GM18517 (cell line): ENCODE measurements around the gene VOPP1.
"Not testable (repeated sequence)": the region's sequence is repeated elsewhere in the genome, so short reads cannot be mapped to it uniquely, and the experiment has no call there.

Source experiments
- ATAC-seq: cut with Tn5 transposase; IDR thresholded peaks from one replicate; pipeline ENCODE4 v1.9.1; 2021; ENCODE audit warnings: mild to moderate bottlenecking, moderate library complexity; ENCODE audit not compliant: unreplicated experiment

The VOPP1 gene

DNA sequence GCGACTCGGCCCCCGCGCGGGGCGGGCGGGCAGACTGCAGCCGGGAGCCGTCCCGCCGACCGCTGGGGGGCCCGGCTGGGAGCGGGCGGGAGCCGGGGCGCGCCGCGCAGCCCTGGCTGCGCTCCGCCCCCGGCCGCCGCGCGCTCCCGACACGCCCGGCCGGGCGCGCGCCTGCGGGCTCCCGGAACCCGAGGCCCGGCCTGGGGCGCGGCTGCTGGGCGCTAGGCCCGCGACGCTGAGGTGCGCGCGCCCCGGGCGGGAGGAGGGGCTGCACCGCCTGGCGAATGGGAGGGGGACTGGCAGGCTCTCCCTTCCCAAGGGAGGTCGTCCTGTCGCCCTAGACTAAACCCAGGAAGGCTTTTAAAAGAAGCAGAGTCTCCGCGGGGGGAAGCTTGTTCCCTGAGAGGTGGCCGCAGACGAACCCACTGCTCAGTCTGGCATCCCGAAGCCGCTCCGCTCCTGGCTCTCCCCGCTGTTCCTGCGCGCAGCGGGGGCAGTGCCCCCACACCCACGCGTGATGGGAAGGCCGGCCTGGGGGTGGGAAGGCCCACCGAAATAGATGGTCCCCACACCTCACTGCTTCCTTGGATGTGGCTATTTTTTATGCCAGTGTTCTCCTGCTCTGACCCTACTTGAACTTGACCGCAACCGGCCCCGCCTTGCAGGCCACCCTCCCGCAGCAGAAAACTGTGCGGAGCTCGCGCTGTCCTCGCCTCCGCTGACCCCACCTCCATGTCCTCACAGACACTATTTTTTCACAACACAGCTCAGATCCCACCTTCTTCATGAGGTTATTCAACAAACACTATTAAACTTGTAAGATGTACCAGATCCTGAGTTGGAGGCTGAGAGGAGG is at the start of gene VOPP1:
VOPP1 (minus strand) TSS at position 125 of the 856 bp plus-strand sequence. CDS start 178 bp downstream, outside the sequence.
- ATAC-seq, result peak; percentile 23

- ATAC-seq, result no peak
Observed at GRCh38 chr7:55618913-55619312, 46.6 kb upstream of the VOPP1 start.

DNA sequence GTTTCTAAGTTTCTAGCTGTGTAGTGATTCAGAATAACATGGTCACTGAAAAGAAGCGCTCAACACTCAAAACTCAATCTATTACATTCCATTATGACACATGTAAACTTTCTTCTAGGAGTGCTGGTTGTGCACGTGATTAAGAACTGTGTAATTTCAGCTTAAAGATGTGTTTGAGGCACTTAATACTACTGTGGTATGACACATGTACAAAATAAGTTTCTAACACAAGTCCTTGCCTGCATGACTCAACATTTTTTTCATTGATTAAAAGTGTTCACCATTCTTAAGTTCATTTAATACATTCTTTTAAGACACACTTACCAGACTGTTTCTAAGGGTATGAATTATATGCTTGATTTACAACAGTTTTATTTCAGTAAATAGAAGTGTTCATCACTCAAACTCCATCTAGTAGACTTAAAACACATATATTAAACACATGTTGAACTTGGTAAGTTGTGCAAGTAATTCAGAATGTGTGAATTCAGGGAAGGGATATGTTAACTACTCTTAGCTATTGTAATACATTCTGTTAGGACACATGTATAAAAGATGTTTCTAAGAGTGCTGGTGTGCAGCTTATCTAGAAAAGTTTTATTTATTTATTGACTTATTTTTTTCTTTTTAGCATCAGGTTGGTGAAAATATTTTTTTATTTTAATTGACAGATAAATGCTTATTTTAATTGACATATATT is 42.2 kb upstream of the VOPP1 start:
- ATAC-seq, result not testable (repeated sequence)

DNA sequence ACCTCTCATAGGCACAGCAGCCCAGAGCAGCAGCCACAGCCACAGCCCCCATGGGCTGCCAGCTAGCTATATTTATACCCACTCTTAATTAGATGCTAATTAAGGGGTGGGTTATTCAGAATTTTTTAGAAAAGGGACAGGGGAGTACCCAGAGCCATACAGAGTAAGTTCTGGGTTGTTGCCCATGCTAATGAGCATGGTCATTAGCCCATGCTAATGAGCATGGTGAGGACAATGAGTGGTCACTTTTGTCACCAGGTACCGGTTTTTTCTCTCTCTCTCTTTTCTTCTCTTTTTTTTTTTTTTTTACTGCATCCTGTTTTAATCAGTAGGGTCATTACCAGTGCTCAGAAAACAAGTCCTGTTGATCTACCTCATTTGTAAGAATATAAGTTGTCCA is 37.4 kb upstream of the VOPP1 start:
- ATAC-seq, result not testable (repeated sequence)

- not testable (repeated sequence) for ATAC-seq
Observed at GRCh38 chr7:55605661-55606060, 33.4 kb upstream of the VOPP1 start.

- not testable (repeated sequence) for ATAC-seq
Observed at GRCh38 chr7:55597944-55598499, 25.7 kb upstream of the VOPP1 start.

DNA sequence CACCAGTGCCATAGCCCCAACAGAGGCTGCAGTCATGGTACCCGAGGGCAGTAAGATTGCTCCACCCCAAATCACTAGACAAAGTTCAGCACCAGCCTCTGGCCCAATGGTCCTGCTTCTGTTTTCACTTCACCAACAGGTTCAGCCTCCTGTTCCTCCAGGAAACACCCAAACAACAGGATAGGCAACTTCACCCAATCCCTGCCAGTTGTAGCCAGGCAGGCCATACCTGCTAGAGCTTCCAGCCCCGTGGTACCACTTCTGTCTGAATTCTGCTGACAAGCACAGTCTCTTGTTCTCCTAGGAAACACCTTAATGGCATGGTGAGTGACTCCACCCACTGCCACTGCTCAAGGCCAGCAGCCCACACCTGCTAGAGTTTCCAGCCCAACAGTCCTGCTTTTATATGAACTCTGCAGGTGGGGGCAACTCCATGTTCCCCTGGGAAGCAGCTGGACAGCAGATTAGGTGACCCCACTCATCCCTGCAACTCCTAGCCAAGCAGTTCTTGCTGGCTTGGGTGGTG is 25.0 kb upstream of the VOPP1 start:
- not testable (repeated sequence) for ATAC-seq

DNA sequence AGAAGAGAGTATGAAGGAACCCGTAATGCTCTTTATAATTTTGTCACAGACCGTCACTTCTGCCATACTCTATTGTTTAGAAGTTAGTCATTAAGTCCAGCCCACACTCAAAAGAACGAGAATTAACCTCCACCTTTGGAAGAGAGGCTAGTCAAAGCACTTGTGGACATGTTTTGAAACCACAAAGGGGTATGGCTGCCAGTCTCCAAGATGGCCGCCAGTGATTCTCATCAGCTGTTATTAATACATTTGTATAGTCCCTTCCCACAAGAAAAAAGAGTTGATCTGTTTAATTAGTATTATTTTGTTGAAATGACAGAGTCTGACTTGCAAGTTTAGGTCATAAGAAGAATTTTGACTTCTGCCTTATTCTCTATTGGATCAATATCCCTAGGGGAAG is 23.2 kb upstream of the VOPP1 start:
- ATAC-seq, result no peak

GRCh38 chr7:55594870-55595269 is 22.6 kb upstream of the VOPP1 start:
- ATAC-seq, result no peak

- ATAC-seq, result no peak
Observed at GRCh38 chr7:55594414-55594813, 22.1 kb upstream of the VOPP1 start.

- ATAC-seq, result no peak
Observed at GRCh38 chr7:55593515-55594318, 21.4 kb upstream of the VOPP1 start.

DNA sequence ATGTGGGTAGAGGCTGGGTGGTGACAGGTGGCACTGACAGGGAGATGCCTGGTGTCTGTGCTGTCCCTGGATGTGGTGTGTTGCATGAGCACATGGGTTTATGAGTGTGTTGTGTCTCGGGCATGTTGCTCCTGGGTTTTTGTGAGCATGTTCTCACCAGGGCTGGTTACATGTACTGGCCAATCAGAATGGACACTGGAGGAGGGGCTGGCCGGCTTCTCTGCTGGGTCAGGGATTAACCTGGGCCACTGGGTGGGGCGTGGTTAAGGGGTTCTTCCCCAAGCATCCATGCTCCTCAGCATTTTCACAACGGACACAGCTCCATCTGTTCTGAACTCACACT is 20.8 kb upstream of the VOPP1 start:
- no peak for ATAC-seq

DNA sequence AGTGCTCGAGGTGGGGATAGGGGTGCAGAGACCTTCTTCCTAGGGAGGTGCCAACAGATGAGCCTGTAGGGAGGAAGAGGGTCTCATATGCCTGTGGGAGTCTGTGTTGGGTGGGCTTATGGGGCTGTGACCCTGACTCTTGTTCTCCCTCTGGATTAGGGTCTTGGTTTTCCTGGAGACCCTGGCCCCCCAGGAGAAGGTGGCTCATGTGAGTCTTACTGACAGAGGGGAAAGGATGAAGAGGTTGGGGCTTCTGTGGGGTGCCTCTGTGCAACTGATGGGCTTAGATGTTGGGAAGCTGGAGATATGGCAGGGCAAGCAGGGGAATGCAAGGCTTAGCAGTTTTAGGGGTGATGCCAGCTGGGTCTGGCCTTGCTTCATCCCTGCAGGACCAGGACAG is 20.2 kb upstream of the VOPP1 start:
- no peak for ATAC-seq

GRCh38 chr7:55591282-55591931 is 19.1 kb upstream of the VOPP1 start:
- no peak for ATAC-seq

DNA sequence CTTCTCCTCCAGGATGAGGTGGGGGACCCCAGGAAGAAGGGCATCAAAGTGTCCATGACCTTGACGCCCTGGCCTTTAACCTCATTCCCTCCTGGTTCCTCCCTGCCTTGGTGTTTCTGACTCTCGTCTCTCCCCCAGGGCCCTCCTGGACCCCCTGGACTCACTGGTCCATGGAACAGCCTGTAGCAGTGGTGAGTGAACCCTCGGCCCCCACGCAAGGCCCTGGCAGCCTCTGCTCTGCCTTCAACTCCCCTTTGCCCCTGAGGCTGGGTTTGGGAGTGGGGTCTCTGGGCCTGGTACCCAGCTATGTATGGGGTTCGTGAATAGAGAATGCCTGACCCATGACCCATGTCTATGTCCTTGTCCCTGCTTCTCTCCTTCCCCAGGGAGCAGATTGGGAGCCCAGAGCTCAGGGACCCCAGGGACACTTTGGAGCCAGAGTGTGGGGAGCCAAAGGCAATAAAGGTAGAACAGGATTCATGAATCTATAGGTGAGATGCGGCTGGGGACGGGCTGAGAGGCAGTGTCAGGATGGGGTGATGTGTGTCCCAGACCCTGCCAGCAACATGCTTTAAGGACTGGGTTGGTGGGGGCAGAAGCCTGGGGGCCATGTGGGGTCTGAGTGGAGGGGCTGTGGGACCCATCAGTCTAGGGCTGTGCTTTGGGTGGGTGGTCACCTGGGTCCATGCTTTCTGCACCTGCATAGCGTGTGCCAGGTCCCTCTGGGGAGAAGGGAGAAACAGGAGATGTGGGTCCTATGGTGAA is 18.4 kb upstream of the VOPP1 start:
- ATAC-seq, result no peak

GRCh38 chr7:55589905-55590304 is 17.6 kb upstream of the VOPP1 start:
- no peak for ATAC-seq

DNA sequence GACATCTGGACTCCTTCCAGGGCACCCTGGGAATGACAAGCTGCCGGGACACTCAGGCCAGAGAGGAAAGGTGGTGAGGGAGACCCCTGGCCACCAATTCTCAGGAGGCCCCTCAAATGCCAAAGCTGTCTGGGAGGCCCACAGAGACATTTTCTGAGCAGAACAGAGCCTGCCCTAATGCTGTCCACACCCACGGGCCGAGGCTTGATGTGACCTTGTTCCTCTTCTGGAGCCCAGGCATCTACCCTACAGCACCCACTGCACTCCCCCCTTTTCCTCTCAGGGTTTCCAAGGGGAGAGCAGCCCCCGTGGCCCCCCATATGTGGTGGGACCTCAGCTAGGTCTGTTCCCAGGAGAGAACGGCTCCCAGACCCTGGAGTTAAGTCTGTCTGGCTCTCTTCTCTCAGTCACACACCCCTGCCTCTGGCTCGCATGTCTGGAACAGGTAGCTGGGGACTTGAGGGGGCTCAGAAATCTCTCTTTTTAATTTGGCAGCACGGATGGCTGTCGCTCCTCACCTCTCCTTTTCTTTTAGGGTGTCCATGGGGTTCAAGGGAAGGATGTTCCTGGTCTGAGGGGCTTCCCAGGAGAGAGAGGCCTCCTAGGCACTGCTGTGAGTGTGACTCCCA is 16.8 kb upstream of the VOPP1 start:
- ATAC-seq, result no peak

- no peak for ATAC-seq
Observed at GRCh38 chr7:55588379-55588699, 16.0 kb upstream of the VOPP1 start.

- no peak for ATAC-seq
Observed at GRCh38 chr7:55587687-55588378, 15.5 kb upstream of the VOPP1 start.
